GM19099 (cell line): ENCODE measurements around the gene FAIM2.

Experiments used
- POLR2A ChIP-seq: IDR thresholded peaks from 3 replicates; pipeline ENCODE4 v1.6.1; 2011; ENCODE audit warnings: low read depth; ENCODE audit not compliant: insufficient read length; ENCODE audit errors: extremely low read depth

FAIM2 gene

DNA sequence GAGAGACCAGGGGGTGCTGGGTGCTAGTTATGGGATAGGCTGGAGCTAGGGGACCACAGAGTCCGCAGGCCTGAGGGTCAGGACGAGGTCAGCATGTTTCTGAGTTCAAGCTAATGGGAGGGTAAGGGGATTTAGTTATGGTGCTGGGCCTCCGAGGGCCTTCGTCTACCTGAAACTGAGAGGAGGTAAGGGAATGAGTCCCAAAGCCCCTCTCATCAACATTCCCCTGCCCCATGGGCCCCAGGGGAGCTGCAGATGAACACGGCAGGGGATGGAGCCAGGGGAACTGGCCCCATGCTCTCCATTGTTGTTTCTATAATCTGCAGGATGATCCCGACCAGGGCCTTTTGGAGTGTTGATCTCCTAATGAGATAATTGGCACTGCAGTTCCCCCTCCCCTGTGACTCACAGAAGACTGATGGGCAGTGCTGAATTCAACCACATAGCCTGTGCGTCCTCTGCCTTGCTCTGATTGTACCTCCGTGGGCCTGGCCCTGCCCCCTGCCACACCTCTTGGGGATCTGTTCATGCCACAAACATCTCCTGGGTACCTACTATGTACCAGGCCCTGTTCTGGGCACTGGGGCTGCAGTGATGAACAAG, 21.4 kb downstream of the FAIM2 start:
- TF ChIP-seq POLR2A = no peak

DNA sequence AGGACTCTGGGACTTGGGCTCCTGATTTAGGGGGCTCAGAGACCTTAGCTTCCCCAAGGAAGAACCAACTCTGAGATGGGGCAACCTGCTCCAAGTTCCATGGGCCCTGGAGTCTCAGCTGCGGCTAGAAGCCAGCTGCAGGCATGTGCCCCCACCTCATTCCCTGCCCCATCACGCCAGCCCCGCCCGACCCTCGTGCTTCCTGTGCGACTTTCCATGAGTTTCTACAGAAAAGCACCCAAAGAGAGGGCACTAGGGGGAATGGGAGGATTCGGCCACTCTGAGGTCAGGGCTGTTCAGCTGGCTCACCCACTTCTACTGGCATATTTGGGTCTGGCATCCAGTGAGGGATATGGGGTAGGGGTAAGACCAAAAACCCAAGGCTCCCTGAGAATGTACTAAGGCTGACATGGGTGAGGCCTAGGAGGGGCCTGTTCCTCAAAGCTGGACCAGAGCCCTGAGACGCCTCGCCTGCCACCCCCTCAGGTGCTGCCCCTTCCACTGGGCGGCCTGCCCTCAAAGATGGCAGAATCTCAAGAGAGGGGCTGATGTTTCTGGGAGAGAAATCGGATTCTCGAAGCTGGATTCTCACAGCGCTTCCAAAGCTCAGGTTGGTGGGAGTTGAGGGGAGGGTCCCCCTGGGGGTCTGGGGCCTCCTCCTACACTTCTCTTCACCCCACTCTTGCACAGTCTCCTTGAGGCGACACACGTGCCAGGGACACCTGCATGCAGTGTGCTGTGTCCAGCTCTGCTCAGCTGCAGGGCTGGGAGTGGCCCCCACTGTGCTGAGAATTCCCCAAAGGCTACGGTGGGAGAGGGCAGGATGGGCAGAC, 22.1 kb downstream of the FAIM2 start:
- no peak for TF ChIP-seq POLR2A

DNA sequence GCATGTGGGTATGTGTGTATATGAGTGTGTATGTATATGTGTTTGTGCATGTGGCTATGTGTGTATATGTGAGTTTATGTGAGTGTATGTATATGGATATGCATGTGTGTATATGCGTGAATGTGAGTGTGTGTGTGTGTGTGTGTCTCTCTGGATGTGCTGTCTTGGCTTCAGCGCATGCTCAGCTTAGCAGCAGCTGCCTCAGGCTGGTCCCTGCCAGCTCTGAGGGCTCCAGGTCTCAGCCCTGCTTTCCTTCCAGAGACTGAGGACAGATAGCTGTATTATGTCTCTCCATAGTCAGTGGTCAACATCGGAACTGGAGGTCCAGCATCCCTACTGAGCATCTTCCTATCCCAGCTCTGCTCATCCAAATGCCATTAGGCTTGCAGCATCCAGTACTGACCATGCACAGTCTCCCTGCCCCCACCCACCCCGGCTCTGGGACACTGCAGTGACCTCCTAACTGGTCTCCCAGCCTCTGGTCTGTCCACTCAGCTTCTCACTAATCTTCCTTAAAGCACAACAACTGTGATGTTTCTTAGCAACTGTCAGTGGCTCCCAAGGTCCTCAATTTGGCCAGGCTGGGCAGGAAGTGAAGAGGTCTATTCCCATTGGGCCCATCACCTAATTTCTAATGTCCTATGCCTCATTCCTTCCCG, 22.8 kb downstream of the FAIM2 start:
- TF ChIP-seq POLR2A = no peak

DNA sequence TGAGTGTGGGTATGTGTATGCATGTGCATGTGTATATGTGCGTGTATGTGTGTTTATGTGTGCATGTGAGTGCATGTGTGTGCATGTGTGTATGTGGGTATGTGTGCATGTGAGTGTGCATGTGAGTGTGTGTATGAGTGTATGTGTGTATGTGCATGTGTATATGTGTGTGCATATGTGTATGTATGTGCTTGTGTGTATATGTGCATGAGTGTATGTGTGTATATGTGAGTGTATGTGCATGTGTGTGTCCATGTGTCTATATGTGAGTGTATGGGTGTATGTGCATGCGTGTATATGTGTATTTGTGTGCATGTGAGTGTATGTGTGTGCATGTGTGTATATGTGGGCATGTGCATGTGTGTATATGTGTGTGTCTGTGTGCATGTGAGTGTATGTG, 25.7 kb downstream of the FAIM2 start:
- TF ChIP-seq POLR2A = no peak

DNA sequence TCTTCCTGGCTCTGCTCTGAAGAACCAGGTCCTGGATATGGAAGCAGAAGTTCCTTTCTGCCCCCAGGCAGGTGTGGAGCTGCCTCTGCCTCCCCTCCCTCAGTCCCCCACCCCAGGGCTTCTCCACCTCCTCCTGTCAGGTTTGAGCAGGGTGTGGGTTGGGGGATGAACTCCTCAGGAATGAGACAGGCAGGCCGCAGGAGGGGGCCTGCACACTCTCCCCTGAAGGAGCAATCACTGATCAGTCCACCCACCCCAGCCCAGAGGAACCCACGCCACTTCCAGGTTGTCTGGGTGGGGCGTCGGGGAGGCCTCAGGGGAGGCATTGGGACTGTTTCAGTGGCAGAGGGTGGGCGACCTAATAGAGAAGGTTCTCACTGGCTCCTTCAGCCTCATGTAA, 26.6 kb downstream of the FAIM2 start:
- no peak for TF ChIP-seq POLR2A

DNA sequence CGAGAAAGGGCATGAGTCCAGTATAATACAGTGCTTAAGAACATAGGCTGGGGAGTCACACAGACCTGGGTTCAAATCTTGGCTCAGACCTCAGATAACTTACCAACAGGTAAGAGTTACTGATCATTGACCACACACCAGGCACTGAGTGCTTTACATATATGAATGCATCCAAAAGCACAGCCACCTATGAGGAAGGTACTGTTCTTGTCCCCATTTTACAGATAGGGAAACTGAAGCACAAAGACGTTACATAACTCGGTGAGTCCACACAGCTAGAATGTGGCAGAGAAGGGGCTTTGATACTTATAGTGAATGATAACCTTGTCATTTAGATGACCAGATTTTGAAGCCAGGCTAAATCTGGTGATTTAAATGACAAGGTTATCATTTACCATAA, 27.6 kb downstream of the FAIM2 start:
- no peak for TF ChIP-seq POLR2A

DNA sequence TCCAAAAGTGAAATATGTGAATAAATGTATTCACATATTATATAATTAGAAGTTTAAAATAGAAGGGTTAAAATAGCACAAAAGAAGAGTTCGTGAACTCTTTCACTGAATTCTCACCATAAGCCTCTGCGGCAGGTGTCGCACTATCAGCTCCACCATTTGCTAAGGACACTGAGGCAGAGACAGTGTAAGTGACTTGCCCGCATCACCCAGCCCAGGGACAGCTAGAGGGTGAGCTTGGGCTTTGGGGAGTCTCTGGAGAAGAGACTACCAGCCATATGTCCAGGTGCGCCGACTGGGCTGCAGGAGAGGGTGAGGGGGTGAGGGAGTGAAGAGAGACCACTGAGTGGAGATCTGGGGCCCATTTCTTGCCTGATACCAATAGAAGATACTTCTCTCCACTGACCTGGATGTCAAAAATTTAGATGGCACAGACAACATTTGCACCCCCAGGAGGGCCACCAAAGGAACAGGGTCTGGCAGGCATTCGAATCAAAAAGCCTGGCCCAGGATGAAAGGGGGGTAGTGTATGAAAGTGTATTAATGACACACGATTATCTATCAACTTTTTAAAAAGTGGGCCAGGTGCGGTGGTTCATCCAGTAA, 28.5 kb downstream of the FAIM2 start:
- no peak for TF ChIP-seq POLR2A

DNA sequence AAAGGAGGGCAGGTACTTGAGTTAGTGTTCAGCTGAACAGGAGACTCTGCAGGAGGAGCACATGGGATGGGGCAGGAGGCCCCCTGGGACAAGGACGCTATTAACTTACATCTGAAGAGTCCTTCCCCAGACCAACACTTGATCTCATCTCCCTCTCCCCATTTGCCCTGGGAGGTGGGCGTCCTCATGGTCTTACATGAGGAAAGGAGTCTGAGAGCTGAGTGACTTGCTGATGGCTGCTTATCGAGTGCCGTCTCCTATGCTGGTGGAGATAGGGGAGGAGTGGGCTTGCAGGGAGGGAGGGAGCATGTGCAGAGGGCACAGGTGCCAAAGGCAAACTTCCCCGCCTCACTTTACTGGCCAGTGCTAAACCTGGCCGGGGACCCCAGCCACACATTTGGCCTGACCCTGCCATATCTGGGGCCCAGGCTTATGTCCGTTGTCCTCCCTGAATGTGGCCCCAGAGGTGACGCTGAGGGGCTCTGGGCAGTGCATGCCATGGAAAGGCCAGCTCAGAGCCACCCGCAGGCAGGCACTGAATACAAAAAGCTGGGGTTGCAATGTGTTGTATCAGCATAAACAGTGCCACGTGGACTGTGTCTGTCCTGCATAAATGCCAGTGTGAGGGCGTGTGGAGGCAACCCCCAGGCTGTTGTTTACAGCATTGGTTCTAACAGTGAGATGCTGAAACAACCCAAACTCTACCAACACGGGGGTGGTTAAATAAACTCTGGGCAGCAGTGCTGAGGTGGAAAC, 29.4 kb downstream of the FAIM2 start:
- no peak for TF ChIP-seq POLR2A

DNA sequence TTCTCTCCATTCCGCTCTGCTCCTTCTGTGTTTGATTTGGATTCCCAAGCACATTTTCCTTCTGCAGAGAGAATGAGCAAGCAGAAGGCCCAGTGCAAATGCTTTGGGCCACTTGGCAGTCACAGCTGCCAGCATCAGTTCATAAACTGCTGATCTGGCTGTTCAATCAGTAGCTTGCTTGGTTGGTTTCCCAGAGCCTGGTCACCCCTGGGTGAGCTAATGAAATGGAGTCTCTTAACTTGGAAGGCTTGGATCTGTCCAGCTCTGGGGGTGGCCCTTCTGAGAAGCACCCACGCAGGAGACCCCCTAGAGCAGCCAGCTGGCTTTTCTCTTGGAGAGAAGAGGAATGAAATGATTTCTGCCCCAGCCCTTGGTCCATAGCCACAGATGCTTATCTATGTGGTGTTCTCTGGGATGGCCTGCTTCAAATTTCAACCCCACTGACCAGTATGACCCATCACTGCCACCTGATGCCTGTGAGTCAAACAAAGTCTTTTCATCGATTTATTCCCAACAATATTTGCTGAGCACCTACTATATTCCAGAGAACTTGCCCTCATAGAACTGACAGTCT, 30.3 kb downstream of the FAIM2 start:
- TF ChIP-seq POLR2A = no peak

DNA sequence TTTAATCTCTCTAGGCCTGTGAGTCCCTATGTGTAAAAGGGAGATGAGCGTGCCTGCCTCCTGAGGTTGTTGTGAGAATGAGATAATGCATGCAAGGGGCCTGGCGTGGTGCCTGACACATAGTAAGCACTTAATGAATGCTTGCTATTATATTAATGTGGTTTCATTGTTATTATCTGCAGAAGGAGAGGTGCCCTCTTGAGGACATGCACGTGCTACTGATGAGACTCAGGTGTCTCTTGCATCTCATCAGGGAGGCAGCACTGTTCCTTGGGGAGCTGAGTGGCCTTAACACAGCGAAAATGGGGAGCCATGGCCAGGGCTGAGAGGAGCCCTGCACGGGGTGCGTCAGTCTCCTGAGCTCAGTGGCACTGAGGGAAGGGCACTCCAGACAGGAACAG, 30.9 kb downstream of the FAIM2 start:
- TF ChIP-seq POLR2A = no peak

DNA sequence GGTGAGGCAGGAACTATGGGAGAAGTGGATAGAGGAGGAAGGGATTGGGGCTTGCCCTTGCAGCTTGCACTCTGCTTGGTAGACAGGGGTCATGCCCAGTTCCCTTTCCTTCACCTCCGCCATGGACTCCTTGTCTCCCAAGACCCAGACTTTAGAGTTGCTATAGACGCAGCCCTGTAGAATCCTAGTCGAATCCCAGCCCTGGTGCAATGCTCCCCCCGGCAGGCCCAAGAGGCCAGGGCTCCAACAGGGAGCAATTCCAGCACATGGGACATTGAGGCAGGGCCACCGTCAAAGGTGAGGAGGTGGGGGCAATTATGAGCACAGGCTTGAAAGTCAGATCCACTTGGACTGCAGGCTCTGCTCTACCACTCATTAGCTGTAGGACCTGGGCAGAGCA, 31.3 kb downstream of the FAIM2 start:
- no peak for TF ChIP-seq POLR2A

DNA sequence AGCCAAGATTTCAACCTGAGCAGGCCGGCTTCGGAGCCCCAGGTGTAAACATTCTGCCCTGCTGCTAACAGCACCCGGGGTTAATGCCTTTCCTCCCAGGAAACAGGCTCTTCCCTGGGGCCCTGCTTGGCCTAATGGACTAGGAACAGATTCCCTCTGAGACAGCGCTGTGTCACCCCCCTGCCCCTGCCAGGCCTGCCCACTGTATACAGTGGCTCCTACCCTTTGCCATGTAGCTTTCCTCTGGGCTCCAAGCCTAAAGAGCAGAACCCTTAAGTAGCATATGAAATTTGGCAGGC, 32.5 kb downstream of the FAIM2 start:
- no peak for TF ChIP-seq POLR2A

DNA sequence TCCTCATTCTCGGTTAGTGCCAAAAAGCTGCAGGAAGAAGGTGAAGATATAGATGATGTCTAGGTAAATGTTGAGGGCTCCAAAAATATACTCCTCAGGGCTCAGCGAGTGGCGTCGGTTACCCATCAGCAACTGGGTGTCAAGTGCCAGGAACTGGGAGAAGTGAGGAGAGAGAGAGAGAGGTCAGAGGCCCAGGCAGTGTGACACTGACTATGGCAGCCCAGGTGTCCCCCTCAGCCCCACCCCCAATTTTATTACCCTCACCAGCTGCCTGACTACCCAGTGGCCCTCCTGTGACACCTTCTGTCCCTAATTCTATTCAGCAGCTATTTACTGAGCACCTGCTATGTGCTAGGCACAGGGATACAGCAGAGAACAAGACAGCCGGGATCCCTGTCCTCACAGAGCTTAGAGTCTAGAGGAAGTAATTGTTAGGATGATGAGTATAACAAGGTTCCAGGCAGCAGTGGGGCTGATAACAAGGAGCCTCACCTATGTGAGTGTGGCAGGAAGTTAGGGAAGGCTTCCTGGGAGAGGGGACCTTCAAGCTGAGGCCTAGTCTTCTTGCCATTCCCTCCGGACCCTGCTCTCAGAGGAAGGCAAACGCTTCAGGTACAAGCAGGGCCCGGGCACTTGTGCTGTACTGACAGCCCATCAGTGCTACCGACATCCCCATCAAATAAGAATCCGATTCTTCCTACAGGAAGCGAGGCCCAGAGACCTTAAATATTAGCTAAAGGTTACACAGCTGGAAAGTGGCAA, 33.0 kb downstream of the FAIM2 start:
- TF ChIP-seq POLR2A = no peak
